Right lung (tissue), 5 donors: ENCODE measurements around the gene C1QTNF2. TPM values are rescaled to one million over a fixed set of nuclear protein-coding genes. Genes with fewer than 3 reads are reported as not detected.

Source experiments
- DNase-seq, 2 donors: peaks; one replicate each; pipeline ENCODE4 v3.0.0-alpha.2; 2013
- polyA plus RNA-seq, 5 donors: library from polyadenylated mRNA; unstranded; fragments of 120-200 nt; gene quantifications; one replicate each; pipeline versions ENCODE4 v1.2.1 to v1.2.3, GENCODE V29; 2013; ENCODE audit warnings: inconsistent platforms in 1 of 5, low replicate concordance in 1 of 5; ENCODE audit not compliant: insufficient read length in 5 of 5, insufficient read depth in 1 of 5

C1QTNF2 gene
- polyA plus RNA-seq, 5 donors, result 2.9 to 5.1 (median 3.3) TPM

GRCh38 chr5:160375701-160376100 is 5.3 kb upstream of the C1QTNF2 start:
- DNase-seq, result no peak

DNA sequence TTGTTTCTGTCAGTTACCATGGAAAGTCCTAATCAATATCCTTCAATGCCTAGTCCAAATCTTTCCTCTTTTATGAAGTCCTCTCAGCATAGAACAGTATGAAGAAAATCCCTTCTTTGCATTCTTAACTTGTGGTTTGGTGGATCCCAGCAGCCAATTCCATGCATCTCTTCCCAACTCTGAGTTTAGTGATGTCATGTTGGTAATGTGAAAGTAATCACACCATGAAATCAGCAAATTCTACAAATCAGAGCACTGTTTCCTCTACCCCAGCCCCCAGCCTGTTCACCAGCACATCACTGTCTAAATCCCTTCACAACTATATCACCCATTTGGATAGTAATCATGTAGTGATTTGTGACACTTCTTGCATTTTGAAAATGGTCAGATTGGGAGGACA is 4.7 kb upstream of the C1QTNF2 start:
- no peak for DNase-seq

DNA sequence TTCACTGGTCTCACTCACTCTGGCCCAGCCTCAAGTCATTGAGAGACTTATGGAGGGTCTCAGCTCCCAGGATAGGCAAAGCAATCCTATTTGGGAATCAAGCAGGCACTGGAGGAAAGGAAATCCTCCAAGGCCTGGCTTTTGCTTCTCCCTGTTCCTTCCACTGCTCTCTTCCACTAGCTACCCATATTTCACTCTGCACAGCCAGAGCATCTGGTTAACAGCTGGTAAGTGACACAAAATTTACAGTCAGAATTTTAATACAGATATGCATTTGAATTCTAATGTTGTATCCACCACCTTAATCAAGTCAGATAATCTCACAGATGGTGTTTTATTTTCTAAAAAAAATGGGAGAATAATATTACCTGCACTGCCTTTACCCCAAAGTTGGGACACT is 868 bp upstream of the C1QTNF2 start:
- no peak for DNase-seq

DNA sequence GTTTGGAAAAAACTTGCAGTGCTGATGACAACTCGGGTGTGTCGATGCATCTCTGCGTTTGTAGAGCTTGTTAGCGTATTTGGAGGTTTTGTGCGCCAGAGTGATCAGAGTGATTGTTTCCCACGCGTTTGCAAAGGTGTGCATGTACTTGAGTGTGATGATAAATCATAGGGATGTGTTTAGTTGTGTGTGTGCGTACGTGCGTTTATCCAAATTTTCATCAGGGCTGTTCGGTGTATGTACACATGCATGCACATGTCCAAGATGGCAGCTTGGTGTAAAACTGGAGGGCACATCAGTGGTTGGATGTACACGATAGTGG is 248 bp upstream of the C1QTNF2 start:
- no peak for DNase-seq

GRCh38 chr5:160367885-160368284 is 2.5 kb downstream of the C1QTNF2 start:
- no peak for DNase-seq

GRCh38 chr5:160367261-160367660 is 3.2 kb downstream of the C1QTNF2 start:
- DNase-seq, result no peak

DNA sequence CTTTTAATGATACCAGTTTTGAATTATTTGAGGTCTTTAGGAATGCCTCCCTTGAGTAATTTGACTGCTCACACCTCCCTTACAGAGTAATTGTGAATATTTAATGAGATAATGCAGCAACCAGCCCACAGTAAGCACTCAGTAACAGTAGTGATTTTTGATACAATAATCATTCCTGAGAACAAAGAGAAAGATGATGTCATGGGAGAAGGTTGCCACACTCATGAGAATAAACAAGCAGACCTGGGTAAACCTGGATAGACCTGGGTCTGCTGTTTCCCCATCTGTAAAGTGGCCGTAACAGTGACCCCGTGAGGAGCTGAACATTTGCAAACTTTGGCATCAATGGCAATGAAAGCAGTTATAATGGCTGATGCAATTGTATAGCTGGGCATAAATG is 4.2 kb downstream of the C1QTNF2 start:
- no peak for DNase-seq

- no peak for DNase-seq
Measured at GRCh38 chr5:160363660-160364395, 6.6 kb downstream of the C1QTNF2 start.

- no peak for DNase-seq
Measured at GRCh38 chr5:160363211-160363610, 7.2 kb downstream of the C1QTNF2 start.

- DNase-seq, result no peak
Measured at GRCh38 chr5:160361624-160362228, 8.7 kb downstream of the C1QTNF2 start.

GRCh38 chr5:160360310-160360709 is 10.1 kb downstream of the C1QTNF2 start:
- no peak for DNase-seq

GRCh38 chr5:160359816-160360215 is 10.6 kb downstream of the C1QTNF2 start:
- DNase-seq, result no peak

DNA sequence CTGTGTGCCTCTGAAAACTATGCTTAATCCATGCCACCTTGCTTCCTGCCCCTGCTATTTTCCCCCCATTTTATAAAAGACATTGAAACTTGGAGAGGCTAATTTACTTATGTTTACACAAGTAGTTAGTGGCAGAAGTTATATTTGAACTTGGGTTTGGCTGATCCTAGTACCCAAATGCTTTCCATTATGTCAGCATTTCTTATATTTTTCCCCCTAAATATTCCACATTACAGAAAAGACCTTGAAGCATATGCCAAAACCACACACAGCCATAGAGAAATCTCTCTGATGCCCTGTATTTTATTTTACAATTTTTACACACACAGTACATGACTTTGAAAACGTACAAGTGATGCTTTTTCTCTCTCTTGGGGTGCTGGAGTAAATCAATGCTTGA is 11.2 kb downstream of the C1QTNF2 start:
- DNase-seq, result no peak

- DNase-seq, result no peak
Measured at GRCh38 chr5:160357861-160358411, 12.5 kb downstream of the C1QTNF2 start.

DNA sequence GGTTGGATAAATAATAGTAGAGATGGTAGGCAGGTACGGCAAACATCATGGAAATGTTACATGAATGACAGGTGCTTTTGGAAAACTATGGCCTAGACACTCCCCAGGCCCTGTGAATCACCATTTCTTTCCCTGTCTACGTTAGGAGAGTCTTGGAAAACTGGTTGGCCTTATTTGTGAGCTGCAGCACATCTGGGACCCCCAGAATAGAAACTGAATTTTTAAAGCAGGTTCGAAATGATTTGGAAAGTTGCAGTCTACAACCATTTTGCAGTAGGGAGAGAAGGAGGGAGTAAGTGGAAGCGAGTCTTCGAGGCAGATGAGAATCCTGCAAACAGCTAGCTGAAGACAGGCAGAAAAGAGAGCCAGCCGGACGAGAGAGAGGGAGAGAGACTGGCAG is 13.0 kb downstream of the C1QTNF2 start:
- DNase-seq, result no peak

GRCh38 chr5:160356550-160357347 is 13.7 kb downstream of the C1QTNF2 start:
- no peak for DNase-seq

GRCh38 chr5:160354666-160355065 is 15.8 kb downstream of the C1QTNF2 start:
- DNase-seq, result no peak

GRCh38 chr5:160353379-160353778 is 17.0 kb downstream of the C1QTNF2 start:
- DNase-seq, result no peak

- no peak for DNase-seq
Measured at GRCh38 chr5:160352308-160352707, 18.1 kb downstream of the C1QTNF2 start.

- no peak for DNase-seq
Measured at GRCh38 chr5:160349935-160350303, 20.5 kb downstream of the C1QTNF2 start.

DNA sequence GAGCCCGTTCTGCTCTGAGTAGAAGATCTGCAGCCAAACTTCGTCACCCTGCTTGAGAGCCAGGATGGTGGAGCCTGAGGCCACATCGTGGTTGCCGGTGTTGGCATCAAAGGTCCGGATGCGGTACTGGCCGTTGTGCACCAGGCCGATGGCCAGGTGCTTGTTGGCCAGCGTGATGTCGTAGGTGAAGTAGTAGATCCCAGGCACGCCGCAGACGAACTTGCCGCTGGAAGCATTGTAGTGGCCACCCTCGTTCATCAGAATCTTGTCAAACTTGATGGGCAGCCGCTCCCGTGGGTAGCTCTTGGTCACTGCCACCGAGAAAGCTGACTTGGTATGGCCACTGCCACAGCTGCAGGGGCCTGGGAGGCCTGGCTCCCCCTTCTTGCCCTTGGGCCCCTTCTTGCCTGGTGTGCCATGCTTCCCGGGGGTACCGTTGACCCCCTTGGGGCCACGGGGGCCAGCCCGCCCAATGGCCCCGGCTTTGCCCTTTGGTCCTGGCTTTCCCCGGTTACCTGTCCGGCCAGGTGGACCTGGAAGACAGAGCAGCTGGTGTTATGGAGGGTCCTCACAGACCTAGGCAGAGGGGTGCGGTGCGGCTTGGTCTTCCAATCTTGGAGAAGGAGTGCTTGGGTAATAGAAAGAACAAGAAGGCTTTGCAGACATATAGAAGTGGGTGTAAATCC is 21.0 kb downstream of the C1QTNF2 start:
- DNase-seq, result no peak

DNA sequence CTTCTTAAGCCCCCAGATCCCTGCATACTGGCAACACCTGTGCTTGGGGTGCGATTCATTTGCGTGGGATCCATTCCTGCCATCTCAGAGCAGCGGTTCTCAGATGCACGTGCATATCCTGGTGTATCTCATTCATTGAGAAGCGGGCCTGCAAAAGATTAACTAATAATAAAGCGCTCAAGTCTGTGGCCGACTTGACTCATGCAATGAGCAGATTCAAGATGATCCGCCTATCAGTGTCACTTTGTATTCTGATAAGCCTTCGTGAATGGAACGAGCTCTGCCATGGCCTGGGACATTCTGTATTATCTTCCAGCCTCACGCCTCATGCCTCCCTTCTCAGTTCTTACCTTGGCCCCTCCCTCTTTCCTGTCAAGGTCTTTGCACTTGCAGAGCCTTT is 22.3 kb downstream of the C1QTNF2 start:
- no peak for DNase-seq
